ENCODE measurements around the gene ANKS1B. TPM values are rescaled to one million over a fixed set of nuclear protein-coding genes. Genes with fewer than 3 reads are reported as not detected.

The ANKS1B gene
- total and polyA plus RNA-seq, 2 of the 4 experiments (the other 2 are of a cell fraction): 0.17 to 0.18 TPM

DNA sequence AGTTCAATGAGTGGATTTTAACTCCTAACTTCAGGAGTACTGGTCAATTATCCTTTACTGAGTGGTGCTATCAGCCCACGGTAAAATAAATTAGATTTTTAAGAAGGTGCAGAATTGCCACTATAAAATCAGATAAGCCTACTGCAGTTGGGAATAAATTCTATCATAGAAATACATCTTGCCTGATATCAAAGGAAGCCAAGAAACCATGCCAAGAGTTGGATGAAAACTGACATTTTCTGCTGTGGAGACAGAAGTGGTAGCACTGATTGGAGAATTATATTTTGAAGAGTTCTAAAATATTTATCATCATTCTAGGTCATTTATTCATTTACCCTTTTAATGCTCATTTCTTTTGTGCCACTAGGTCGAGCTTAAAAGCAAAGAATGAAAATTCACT lies 874.5 kb downstream of the ANKS1B start:
- H3K9ac ChIP-seq (ENCODE audit: low read depth, low read length): no peak overlapping the region
- no peak overlapping the region for H2BK15ac ChIP-seq (ENCODE audit: low read depth, low read length)
- ChIA-PET CTCF (no interaction called here), POLR2A (ENCODE audit: unreplicated experiment) (no interaction called here)
- no peaks in the 10 kb centered on the region for H3K79me1 ChIP-seq (ENCODE audit: low read depth in 1 of 2, low read length in 2 of 2)
- H2BK120ac ChIP-seq (ENCODE audit: low read depth, low read length): no peak overlapping the region
- in situ Hi-C loops (cut with MboI; ENCODE audit: low sequenced_read_pairs) (no loop called here), dilution Hi-C loops (cut with HindIII; ENCODE audit: low sequenced_read_pairs, unreplicated experiment) (no loop called here), intact Hi-C loops (cut with micrococcal nuclease) (no loop called here)
- H3K27me3 ChIP-seq (ENCODE audit: control insufficient read depth, insufficient read depth, low read length): no peaks in the 10 kb centered on the region
- no peak overlapping the region for H2AK5ac ChIP-seq (ENCODE audit: low read depth, low read length)
- no peak overlapping the region for H3K4me3 ChIP-seq (ENCODE audit: insufficient read depth, low read depth, low read length)
- H3K27ac ChIP-seq (ENCODE audit: insufficient read depth, low read length): no peak overlapping the region
- no peaks in the 10 kb centered on the region for H3K4me1 ChIP-seq (ENCODE audit: control insufficient read depth, insufficient read depth, low read length)
- H3K9me3 ChIP-seq (ENCODE audit: control insufficient read depth, insufficient read depth, low read length): no peaks in the 10 kb centered on the region
- H2BK20ac ChIP-seq (ENCODE audit: low read depth, low read length): no peak overlapping the region
- no peak overlapping the region for H3K4me2 ChIP-seq (ENCODE audit: low read depth, low read length)
- H3K14ac ChIP-seq (replicated peaks; ENCODE audit: low read depth, low read length): no peak overlapping the region
- no peaks in the 10 kb centered on the region for H3K36me3 ChIP-seq (ENCODE audit: control insufficient read depth, insufficient read depth, low read length)
- H2AK9ac ChIP-seq (replicated peaks; ENCODE audit: low read depth, low read length, poor library complexity): no peak overlapping the region
- no TSS peak for BruUV-seq (replicated peaks)
- no peak overlapping the region for H3K23ac ChIP-seq (ENCODE audit: low read depth, low read length)
- WGBS, 2 experiments (ENCODE audit: extremely low coverage in 2 of 2, insufficient read length in 1 of 2): no CpG with 5 or more reads among the region's 2 CpGs
- H3K9me1 ChIP-seq (ENCODE audit: insufficient read depth, low read length): no peaks in the 10 kb centered on the region
- no peak overlapping the region for H4K5ac ChIP-seq (ENCODE audit: low read depth, low read length)
- no peak overlapping the region for H3K56ac ChIP-seq (ENCODE audit: extremely low read depth, insufficient read depth, low read length)
- H4K91ac ChIP-seq (ENCODE audit: insufficient read depth, low read depth, low read length): no peak overlapping the region
- no peak overlapping the region for H2AFZ ChIP-seq (replicated peaks; ENCODE audit: low read length, poor library complexity)
- H2BK5ac ChIP-seq (ENCODE audit: low read depth, low read length, poor library complexity, severe bottlenecking): no peak overlapping the region
- H4K8ac ChIP-seq (ENCODE audit: low read depth in 2 of 2, low read length in 2 of 2): no peak overlapping the region
- no peak for TF ChIP-seq POLR2A (IDR thresholded peaks at IDR 0.05; ENCODE audit: low read depth, low read length)
- TF ChIP-seq, protein P1, sequence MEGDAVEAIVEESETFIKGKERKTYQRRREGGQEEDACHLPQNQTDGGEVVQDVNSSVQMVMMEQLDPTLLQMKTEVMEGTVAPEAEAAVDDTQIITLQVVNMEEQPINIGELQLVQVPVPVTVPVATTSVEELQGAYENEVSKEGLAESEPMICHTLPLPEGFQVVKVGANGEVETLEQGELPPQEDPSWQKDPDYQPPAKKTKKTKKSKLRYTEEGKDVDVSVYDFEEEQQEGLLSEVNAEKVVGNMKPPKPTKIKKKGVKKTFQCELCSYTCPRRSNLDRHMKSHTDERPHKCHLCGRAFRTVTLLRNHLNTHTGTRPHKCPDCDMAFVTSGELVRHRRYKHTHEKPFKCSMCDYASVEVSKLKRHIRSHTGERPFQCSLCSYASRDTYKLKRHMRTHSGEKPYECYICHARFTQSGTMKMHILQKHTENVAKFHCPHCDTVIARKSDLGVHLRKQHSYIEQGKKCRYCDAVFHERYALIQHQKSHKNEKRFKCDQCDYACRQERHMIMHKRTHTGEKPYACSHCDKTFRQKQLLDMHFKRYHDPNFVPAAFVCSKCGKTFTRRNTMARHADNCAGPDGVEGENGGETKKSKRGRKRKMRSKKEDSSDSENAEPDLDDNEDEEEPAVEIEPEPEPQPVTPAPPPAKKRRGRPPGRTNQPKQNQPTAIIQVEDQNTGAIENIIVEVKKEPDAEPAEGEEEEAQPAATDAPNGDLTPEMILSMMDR (conservative IDR thresholded peaks at IDR 0.05; ENCODE audit: low read depth, low read length): no peak
- TF ChIP-seq, protein P2, sequence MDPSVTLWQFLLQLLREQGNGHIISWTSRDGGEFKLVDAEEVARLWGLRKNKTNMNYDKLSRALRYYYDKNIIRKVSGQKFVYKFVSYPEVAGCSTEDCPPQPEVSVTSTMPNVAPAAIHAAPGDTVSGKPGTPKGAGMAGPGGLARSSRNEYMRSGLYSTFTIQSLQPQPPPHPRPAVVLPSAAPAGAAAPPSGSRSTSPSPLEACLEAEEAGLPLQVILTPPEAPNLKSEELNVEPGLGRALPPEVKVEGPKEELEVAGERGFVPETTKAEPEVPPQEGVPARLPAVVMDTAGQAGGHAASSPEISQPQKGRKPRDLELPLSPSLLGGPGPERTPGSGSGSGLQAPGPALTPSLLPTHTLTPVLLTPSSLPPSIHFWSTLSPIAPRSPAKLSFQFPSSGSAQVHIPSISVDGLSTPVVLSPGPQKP (IDR thresholded peaks at IDR 0.05; ENCODE audit: borderline replicate concordance, low read depth, low read length): no peak
- no peak for TF ChIP-seq RCOR1 (IDR thresholded peaks at IDR 0.05; ENCODE audit: insufficient replicate concordance, low read length)
- TF ChIP-seq MAZ (IDR thresholded peaks at IDR 0.05; ENCODE audit: borderline replicate concordance, low read depth, low read length): no peak
- TF ChIP-seq FOS (IDR thresholded peaks at IDR 0.05; ENCODE audit: low read depth, low read length): no peak
- TF ChIP-seq, protein P3, sequence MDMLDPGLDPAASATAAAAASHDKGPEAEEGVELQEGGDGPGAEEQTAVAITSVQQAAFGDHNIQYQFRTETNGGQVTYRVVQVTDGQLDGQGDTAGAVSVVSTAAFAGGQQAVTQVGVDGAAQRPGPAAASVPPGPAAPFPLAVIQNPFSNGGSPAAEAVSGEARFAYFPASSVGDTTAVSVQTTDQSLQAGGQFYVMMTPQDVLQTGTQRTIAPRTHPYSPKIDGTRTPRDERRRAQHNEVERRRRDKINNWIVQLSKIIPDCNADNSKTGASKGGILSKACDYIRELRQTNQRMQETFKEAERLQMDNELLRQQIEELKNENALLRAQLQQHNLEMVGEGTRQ (IDR thresholded peaks at IDR 0.05; ENCODE audit: low read depth, low read length): no peak
- TF ChIP-seq SMC3 (IDR thresholded peaks at IDR 0.05; ENCODE audit: low read depth, low read length): no peak
- no peak for TF ChIP-seq MXI1 (IDR thresholded peaks at IDR 0.05; ENCODE audit: borderline replicate concordance, low read depth, low read length)
- TF ChIP-seq CHD1 (IDR thresholded peaks at IDR 0.05; ENCODE audit: low read depth, low read length): no peak
- no peaks in the 10 kb centered on the region for H4K20me1 ChIP-seq (ENCODE audit: insufficient read depth, low read length)
- H3K4ac ChIP-seq (ENCODE audit: low read depth, low read length): no peak overlapping the region
- no peak overlapping the region for H3K18ac ChIP-seq (ENCODE audit: low read depth, low read length)
- DNase-seq (no peak), ATAC-seq (ENCODE audit: low read depth) (no peak)

Data from IMR-90 (cell line).